ENCODE measurements around the gene IL17RC.

IL17RC gene

DNA sequence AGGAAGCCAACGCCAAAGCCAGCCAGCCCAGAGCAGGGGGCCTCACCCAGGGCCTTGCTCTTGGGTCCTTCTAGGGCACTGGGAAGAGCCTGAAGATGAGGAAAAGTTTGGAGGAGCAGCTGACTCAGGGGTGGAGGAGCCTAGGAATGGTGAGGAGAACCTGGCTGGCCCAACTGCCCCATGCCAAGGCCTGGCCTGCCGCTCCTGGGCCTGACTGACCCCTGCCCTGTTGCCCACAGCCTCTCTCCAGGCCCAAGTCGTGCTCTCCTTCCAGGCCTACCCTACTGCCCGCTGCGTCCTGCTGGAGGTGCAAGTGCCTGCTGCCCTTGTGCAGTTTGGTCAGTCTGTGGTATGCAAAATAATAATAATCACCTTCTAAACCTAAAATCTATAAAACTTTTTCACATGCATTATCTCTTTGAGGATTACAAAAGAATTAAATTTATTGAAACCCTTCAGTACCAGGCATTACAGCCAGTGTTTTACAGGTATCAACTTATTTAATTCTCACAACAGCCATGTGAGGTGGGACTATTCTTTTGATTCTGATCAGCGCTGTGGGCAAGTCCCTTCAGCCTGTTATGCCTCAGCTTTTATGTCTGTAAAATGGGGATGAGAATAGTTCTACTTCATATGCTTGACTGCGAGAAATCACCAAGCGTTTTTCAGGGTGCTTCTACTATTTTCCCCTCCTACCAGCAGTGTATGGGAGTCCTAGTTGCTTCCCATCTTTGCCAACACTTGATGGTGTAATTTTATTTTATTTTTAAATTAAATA, 1.6 kb downstream of the IL17RC start:
- DNase-seq (ENCODE audit: low read depth) = no peak
- H3K4me3 ChIP-seq (ENCODE audit: low read length) = no peak overlapping the region
- TF ChIP-seq, protein P1, sequence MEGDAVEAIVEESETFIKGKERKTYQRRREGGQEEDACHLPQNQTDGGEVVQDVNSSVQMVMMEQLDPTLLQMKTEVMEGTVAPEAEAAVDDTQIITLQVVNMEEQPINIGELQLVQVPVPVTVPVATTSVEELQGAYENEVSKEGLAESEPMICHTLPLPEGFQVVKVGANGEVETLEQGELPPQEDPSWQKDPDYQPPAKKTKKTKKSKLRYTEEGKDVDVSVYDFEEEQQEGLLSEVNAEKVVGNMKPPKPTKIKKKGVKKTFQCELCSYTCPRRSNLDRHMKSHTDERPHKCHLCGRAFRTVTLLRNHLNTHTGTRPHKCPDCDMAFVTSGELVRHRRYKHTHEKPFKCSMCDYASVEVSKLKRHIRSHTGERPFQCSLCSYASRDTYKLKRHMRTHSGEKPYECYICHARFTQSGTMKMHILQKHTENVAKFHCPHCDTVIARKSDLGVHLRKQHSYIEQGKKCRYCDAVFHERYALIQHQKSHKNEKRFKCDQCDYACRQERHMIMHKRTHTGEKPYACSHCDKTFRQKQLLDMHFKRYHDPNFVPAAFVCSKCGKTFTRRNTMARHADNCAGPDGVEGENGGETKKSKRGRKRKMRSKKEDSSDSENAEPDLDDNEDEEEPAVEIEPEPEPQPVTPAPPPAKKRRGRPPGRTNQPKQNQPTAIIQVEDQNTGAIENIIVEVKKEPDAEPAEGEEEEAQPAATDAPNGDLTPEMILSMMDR (conservative IDR thresholded peaks at IDR 0.05; ENCODE audit: low read length) = no peak

DNA sequence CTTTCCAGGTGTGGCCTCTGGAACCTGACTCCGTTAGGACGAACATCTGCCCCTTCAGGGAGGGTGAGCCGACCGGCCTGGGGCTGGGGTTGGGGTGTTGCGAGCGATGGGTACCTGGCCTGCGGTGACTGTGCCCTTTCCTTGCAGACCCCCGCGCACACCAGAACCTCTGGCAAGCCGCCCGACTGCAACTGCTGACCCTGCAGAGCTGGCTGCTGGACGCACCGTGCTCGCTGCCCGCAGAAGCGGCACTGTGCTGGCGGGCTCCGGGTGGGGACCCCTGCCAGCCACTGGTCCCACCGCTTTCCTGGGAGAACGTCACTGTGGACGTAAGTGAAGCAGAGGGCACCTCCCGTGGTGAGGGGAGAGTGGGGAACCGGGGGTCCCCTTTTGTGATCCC, 11.3 kb downstream of the IL17RC start:
- no peak overlapping the region for H3K4me3 ChIP-seq (ENCODE audit: low read length)
- no peak for DNase-seq (ENCODE audit: low read depth)
- TF ChIP-seq, protein P1 (conservative IDR thresholded peaks at IDR 0.05; ENCODE audit: low read length) = no peak

DNA sequence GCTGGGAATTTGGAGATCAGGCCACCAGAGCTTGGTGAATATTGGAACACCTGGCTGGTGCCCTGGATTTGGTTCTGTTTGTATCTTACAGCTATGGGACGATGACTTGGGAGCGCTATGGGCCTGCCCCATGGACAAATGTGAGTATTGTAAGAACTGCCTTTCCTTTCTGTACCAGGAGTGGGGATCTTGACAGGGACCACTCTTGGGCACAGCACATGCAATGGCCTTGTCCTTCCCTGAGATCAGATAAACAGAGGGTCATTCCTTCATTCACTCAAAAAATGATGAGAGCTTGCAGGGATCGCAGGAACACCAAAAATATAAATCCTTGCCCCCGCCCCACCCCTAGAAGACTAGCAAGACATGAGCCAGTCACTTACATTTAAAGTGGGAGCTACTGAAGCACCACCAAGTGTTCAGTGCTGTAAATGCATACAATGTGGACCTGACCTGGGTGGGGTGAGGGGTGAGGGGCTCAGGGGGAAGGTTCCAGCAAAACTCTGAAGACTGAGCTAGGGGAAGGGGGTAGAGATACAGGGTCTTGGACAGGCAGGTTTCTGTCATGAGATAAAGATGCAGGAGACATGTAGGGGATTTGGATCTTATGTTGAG, 14.0 kb downstream of the IL17RC start:
- TF ChIP-seq, protein P1 (conservative IDR thresholded peaks at IDR 0.05; ENCODE audit: low read length) = no peak
- no peak overlapping the region for H3K4me3 ChIP-seq (ENCODE audit: low read length)
- DNase-seq (ENCODE audit: low read depth) = no peak

DNA sequence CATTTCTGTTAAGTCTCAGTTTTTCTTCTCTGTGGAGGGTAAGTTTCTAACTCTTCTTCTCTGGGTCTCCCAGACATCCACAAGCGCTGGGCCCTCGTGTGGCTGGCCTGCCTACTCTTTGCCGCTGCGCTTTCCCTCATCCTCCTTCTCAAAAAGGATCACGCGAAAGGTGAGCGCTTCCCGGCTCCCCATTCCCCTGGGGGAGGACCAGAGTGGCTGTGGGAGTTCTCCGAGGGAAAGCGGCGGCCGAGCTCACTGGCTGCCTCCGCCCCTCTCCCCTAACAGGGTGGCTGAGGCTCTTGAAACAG, 15.6 kb downstream of the IL17RC start:
- TF ChIP-seq, protein P1 (conservative IDR thresholded peaks at IDR 0.05; ENCODE audit: low read length) = no peak
- H3K4me3 ChIP-seq (ENCODE audit: low read length) = no peak overlapping the region
- DNase-seq (ENCODE audit: low read depth) = no peak

DNA sequence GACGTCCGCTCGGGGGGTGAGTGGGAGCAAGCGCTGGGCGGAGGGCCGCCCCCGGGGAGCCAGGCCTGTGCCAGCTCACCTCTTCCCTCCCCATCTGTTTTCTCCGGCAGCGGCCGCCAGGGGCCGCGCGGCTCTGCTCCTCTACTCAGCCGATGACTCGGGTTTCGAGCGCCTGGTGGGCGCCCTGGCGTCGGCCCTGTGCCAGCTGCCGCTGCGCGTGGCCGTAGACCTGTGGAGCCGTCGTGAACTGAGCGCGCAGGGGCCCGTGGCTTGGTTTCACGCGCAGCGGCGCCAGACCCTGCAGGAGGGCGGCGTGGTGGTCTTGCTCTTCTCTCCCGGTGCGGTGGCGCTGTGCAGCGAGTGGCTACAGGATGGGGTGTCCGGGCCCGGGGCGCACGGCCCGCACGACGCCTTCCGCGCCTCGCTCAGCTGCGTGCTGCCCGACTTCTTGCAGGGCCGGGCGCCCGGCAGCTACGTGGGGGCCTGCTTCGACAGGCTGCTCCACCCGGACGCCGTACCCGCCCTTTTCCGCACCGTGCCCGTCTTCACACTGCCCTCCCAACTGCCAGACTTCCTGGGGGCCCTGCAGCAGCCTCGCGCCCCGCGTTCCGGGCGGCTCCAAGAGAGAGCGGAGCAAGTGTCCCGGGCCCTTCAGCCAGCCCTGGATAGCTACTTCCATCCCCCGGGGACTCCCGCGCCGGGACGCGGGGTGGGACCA, 16.1 kb downstream of the IL17RC start:
- H3K4me3 ChIP-seq (ENCODE audit: low read length) = peak overlapping the region; percentile 82
- TF ChIP-seq, protein P1 (conservative IDR thresholded peaks at IDR 0.05; ENCODE audit: low read length) = peak; percentile 69
- DNase-seq (ENCODE audit: low read depth) = peak; percentile 51

DNA sequence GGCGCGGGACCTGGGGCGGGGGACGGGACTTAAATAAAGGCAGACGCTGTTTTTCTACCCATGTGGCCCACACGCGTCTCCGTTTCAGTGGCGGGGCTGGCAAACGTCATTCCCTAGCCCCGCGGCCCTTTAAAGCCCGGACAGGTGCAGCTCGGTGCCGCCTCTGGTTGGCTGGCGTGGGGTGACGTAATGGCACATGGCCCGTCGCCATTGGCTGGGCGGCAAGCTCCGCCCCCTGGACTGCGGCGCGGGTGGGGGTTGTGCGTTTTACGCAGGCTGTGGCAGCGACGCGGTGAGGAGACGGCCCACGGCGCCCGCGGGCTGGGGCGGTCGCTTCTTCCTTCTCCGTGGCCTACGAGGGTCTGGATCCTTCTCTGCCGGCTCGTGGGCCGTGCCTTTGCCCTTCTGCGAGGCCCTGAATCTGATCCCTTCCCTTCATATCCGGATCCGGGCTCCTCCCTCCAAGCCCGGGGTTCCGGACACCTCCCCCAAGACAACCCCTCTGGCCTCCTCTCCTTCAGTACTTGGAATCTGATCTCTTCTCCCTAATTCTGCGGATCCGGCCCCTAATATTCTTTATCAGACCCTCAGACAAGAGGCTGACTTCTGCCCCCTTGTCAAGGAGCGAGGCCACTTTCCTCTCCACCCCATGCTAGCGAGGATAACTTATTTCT, 16.8 kb downstream of the IL17RC start, which contains the start of gene CRELD1:
CRELD1 (plus strand) TSS at position 274 of the 674 bp plus-strand sequence. CDS start 605 bp downstream, outside the sequence.
- peak within 1 kb of the TSS; percentile 82 for H3K4me3 ChIP-seq (ENCODE audit: low read length)
- peak; percentile 79 for DNase-seq (ENCODE audit: low read depth)
- TF ChIP-seq, protein P1 (conservative IDR thresholded peaks at IDR 0.05; ENCODE audit: low read length) = no peak
